Panc1 (cell line): ENCODE data around the gene TANC1. TPM values are rescaled to one million over a fixed set of nuclear protein-coding genes. Genes with fewer than 3 reads are reported as not detected.

Experiments
- ATAC-seq: fragments of 200-7000 bp; cut with Tn5 transposase; 2 replicates; pipeline ENCODE4 v1.9.1; 2020; ENCODE audit warnings: mild to moderate bottlenecking, moderate library complexity
- BruUV-seq: library from RNA; stranded (reverse); fragments of 400-500 nt; replicated peaks from 2 replicates; lab custom pipeline; 2021; lab: Mats Ljungman, UMichigan
- CTCF ChIA-PET: fragments of 300-600 bp; sonication (Branson Sonifier 250); formaldehyde crosslinking; loops from one replicate; lab custom pipeline; 2022; ENCODE audit warnings: antibody characterized with exemption; lab: Charles Lee
- POLR2A ChIA-PET: fragments of 300-600 bp; sonication (Branson Sonifier 250); formaldehyde crosslinking; loops from one replicate; lab custom pipeline; 2022; ENCODE audit warnings: antibody characterized with exemption; lab: Charles Lee
- DNase-seq: peaks from one replicate; pipeline ENCODE4 v3.0.0-alpha.2; 2010; ENCODE audit warnings: low read depth, low spot score
- H3K27ac ChIP-seq: 2 replicates; pipeline ENCODE4 v1.5.1; 2011; ENCODE audit warnings: mild to moderate bottlenecking, low read length, inconsistent platforms
- H3K27me3 ChIP-seq: fragments of 200-500 bp; sonication (Bioruptor generic); 2 replicates; pipeline ENCODE4 v1.6.0; 2014; ENCODE audit warnings: low read length, inconsistent platforms; ENCODE audit not compliant: control insufficient read depth, insufficient read depth
- H3K36me3 ChIP-seq: fragments of 200-500 bp; sonication (Bioruptor generic); 2 replicates; pipeline ENCODE4 v1.5.1; 2014; ENCODE audit warnings: inconsistent platforms, mild to moderate bottlenecking, low read length, moderate library complexity; ENCODE audit not compliant: control insufficient read depth, insufficient read depth
- H3K4me1 ChIP-seq: 2 replicates; pipeline ENCODE4 v1.5.1; 2011; ENCODE audit warnings: inconsistent platforms, mild to moderate bottlenecking, low read length, moderate library complexity; ENCODE audit not compliant: control insufficient read depth, insufficient read depth
- H3K4me3 ChIP-seq, 2 experiments: 2 replicates each; pipeline ENCODE4 v1.5.1; 2011 to 2012; ENCODE audit warnings: low read depth in 2 of 2, low read length in 2 of 2, mild to moderate bottlenecking in 2 of 2, inconsistent platforms in 1 of 2, moderate library complexity in 1 of 2
- H3K9me3 ChIP-seq: fragments of 200-500 bp; sonication (Bioruptor generic); 2 replicates; pipeline ENCODE4 v1.5.1; 2014; ENCODE audit warnings: low read depth, mild to moderate bottlenecking, inconsistent platforms, low read length, moderate library complexity; ENCODE audit not compliant: control insufficient read depth, insufficient read depth
- CTCF ChIP-seq: fragments of 450-650 bp; IDR thresholded peaks from 2 replicates; pipeline ENCODE4 v1.5.1; 2017; ENCODE audit warnings: mild to moderate bottlenecking
- POLR2AphosphoS5 ChIP-seq: IDR thresholded peaks from 2 replicates; pipeline ENCODE4 v1.6.1; 2012; ENCODE audit warnings: mild to moderate bottlenecking, low read depth, low read length, moderate library complexity
- SIN3A ChIP-seq: IDR thresholded peaks from 2 replicates; pipeline ENCODE4 v1.6.1; 2012; ENCODE audit warnings: low read depth, mild to moderate bottlenecking, low read length, moderate library complexity, borderline replicate concordance; ENCODE audit not compliant: insufficient read depth
- TCF7L2 ChIP-seq: IDR thresholded peaks from 2 replicates; pipeline ENCODE4 v1.6.1; 2011; ENCODE audit warnings: mild to moderate bottlenecking, low read depth, low read length, inconsistent platforms
- in situ Hi-C: cut with HindIII; loops from 2 replicates; pipeline ENCODE4 v1.10.0; 2016; ENCODE audit warnings: low sequenced_read_pairs, low pct_unique_long_range_greater_than_20kb
- intact Hi-C: fragments of 100-400 bp; cut with micrococcal nuclease; formaldehyde crosslinking; loops from one replicate; pipeline ENCODE4 v1.10.0; 2022; ENCODE audit not compliant: unreplicated experiment
- total RNA-seq: library from RNA; stranded (reverse); gene quantifications from one replicate; pipeline ENCODE4 v1.2.1, GENCODE V29; 2021; ENCODE audit not compliant: unreplicated experiment
- TF ChIP-seq, protein P1 (sequence below), 2 experiments: IDR thresholded peaks; 2 replicates each; pipeline ENCODE4 v1.6.1; 2011 to 2012; ENCODE audit warnings: low read depth in 2 of 2, control low read depth in 1 of 2, low read length in 1 of 2, mild to moderate bottlenecking in 1 of 2, moderate library complexity in 1 of 2; ENCODE audit not compliant: insufficient read depth in 1 of 2

The TANC1 gene
- total RNA-seq, 1 experiment from 2014 or later = 44.3 TPM

DNA sequence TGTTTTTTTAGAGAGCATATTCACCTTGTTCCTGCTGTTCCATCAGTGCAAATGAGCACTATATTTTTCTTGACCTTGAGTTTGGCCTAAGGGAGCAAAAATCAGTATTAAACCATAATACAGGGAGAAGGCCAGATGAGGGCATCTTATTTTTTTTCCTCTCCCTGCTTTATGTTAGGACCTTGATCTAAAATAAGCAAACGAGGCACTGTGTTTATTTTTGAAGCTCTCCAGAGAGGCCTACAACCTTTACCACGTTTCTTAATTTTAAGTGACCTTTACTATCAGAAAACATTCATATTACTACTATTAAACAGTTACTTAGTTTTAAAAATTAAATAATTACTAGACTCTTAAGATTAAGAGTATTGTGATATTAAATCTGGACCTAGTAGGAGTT lies 100.8 kb downstream of the TANC1 start:
- no peaks in the 10 kb centered on the region for H3K9me3 ChIP-seq
- no peak for DNase-seq
- TF ChIP-seq TCF7L2 (no peak), POLR2AphosphoS5 (no peak), SIN3A (no peak), CTCF (no peak)
- TF ChIP-seq, protein P1, sequence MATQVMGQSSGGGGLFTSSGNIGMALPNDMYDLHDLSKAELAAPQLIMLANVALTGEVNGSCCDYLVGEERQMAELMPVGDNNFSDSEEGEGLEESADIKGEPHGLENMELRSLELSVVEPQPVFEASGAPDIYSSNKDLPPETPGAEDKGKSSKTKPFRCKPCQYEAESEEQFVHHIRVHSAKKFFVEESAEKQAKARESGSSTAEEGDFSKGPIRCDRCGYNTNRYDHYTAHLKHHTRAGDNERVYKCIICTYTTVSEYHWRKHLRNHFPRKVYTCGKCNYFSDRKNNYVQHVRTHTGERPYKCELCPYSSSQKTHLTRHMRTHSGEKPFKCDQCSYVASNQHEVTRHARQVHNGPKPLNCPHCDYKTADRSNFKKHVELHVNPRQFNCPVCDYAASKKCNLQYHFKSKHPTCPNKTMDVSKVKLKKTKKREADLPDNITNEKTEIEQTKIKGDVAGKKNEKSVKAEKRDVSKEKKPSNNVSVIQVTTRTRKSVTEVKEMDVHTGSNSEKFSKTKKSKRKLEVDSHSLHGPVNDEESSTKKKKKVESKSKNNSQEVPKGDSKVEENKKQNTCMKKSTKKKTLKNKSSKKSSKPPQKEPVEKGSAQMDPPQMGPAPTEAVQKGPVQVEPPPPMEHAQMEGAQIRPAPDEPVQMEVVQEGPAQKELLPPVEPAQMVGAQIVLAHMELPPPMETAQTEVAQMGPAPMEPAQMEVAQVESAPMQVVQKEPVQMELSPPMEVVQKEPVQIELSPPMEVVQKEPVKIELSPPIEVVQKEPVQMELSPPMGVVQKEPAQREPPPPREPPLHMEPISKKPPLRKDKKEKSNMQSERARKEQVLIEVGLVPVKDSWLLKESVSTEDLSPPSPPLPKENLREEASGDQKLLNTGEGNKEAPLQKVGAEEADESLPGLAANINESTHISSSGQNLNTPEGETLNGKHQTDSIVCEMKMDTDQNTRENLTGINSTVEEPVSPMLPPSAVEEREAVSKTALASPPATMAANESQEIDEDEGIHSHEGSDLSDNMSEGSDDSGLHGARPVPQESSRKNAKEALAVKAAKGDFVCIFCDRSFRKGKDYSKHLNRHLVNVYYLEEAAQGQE (IDR thresholded peaks at IDR 0.05; ENCODE audit: insufficient read depth in 1 of 2, low read depth in 2 of 2, low read length in 1 of 2) = no peak
- ChIA-PET POLR2A (no interaction called here), CTCF (no interaction called here)
- H3K4me1 ChIP-seq = peaks cover 23% of the 10 kb centered on the region
- H3K27ac ChIP-seq = no peak overlapping the region
- ATAC-seq = no peak
- in situ Hi-C loops (no loop called here), intact Hi-C loops (no loop called here)
- H3K27me3 ChIP-seq = no peaks in the 10 kb centered on the region
- BruUV-seq = no TSS peak
- H3K4me3 ChIP-seq = no peak overlapping the region
- 0 out of 2 replicates have a peak, but pooled peaks cover 3% of the 10 kb centered on the region for H3K36me3 ChIP-seq

DNA sequence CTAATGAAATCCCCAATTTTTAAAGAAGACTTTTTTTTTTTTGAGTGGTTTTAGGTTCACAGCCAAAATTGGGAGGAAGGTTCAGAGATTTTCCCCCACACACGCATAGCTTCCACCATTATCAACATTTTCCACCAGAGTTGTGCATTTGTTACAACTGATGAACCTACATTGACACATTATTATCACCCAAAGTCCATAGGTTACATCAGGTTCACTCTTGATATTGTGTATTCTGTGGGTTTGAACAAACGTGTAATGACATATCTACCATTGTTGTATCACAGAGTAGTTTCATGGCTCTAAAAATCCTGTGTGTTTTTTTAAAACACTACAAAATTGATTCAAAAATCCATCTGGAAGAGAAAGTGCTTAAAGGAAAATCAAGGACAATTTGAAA lies 101.8 kb downstream of the TANC1 start:
- H3K4me1 ChIP-seq = peaks cover 13% of the 10 kb centered on the region
- no TSS peak for BruUV-seq
- 0 out of 2 replicates have a peak, but pooled peaks cover 3% of the 10 kb centered on the region for H3K36me3 ChIP-seq
- no peaks in the 10 kb centered on the region for H3K27me3 ChIP-seq
- CTCF ChIA-PET = no interaction called here
- H3K27ac ChIP-seq = no peak overlapping the region
- no peak for TF ChIP-seq CTCF
- no peak for TF ChIP-seq TCF7L2
- TF ChIP-seq POLR2AphosphoS5 = no peak
- TF ChIP-seq SIN3A = no peak
- TF ChIP-seq, protein P1 (IDR thresholded peaks at IDR 0.05; ENCODE audit: insufficient read depth in 1 of 2, low read depth in 2 of 2, low read length in 1 of 2) = no peak
- no peak for DNase-seq
- intact Hi-C loops (no loop called here), in situ Hi-C loops (no loop called here)
- ATAC-seq = no peak
- H3K9me3 ChIP-seq = no peaks in the 10 kb centered on the region
- POLR2A ChIA-PET = interaction anchor here (0.7 kb wide), 1 partner anchor 49 kb away, joined by 5 read pairs; no protein-coding TSS in a partner anchor
- no peak overlapping the region for H3K4me3 ChIP-seq
